ENCODE data around the gene NOPCHAP1. TPM values are rescaled to one million over a fixed set of nuclear protein-coding genes. Genes with fewer than 3 reads are reported as not detected.

NOPCHAP1 gene
- total RNA-seq, 1 donor from 2014 or later: 31.9 TPM

- no peak for TF ChIP-seq CTCF (IDR thresholded peaks at IDR 0.05)
- Histone ChIP-seq H3K4me3 (peak overlapping the region in 1 of 2 donors; percentile 88), H3K9me3 (no peaks in the 10 kb centered on the region), H3K27me3 (no peaks in the 10 kb centered on the region), H3K4me1 (peaks cover 0 to 11% of the 10 kb centered on the region in 2 donors), H3K27ac (peak overlapping the region; percentile 92 to 96), H3K36me3 (no peaks in the 10 kb centered on the region)
- intact Hi-C loops (cut with DNase I): no loop called here
- DNase-seq (ENCODE audit: low spot score in 2 of 2): no peak
Measured at GRCh38 chr12:104960464-104960863, 25.7 kb upstream of the NOPCHAP1 start.

- intact Hi-C loops (cut with DNase I): no loop called here
- Histone ChIP-seq H3K27me3 (no peaks in the 10 kb centered on the region), H3K9me3 (no peaks in the 10 kb centered on the region), H3K36me3 (no peaks in the 10 kb centered on the region), H3K27ac (no peak overlapping the region), H3K4me1 (peaks cover 0 to 11% of the 10 kb centered on the region in 2 donors), H3K4me3 (no peak overlapping the region)
- no peak for DNase-seq (ENCODE audit: low spot score in 2 of 2)
- TF ChIP-seq CTCF (IDR thresholded peaks at IDR 0.05): no peak
Measured at GRCh38 chr12:104963757-104964156, 22.4 kb upstream of the NOPCHAP1 start.

GRCh38 chr12:104964167-104964855 is 21.8 kb upstream of the NOPCHAP1 start:
- Histone ChIP-seq H3K9me3 (no peaks in the 10 kb centered on the region), H3K36me3 (no peaks in the 10 kb centered on the region), H3K4me1 (peaks cover 0 to 7% of the 10 kb centered on the region in 2 donors), H3K27me3 (no peaks in the 10 kb centered on the region), H3K27ac (no peak overlapping the region), H3K4me3 (no peak overlapping the region)
- no peak for DNase-seq (ENCODE audit: low spot score in 2 of 2)
- no peak for TF ChIP-seq CTCF (IDR thresholded peaks at IDR 0.05)
- intact Hi-C loops (cut with DNase I): no loop called here

GRCh38 chr12:104964856-104965205 is 21.3 kb upstream of the NOPCHAP1 start:
- intact Hi-C loops (cut with DNase I): no loop called here
- TF ChIP-seq CTCF (IDR thresholded peaks at IDR 0.05): no peak

GRCh38 chr12:104966677-104967076 is 19.4 kb upstream of the NOPCHAP1 start:
- Histone ChIP-seq H3K4me1 (peaks cover 0 to 2% of the 10 kb centered on the region in 2 donors), H3K9me3 (no peaks in the 10 kb centered on the region), H3K27ac (no peak overlapping the region), H3K27me3 (no peaks in the 10 kb centered on the region), H3K36me3 (no peaks in the 10 kb centered on the region), H3K4me3 (no peak overlapping the region)
- TF ChIP-seq CTCF (IDR thresholded peaks at IDR 0.05): no peak
- intact Hi-C loops (cut with DNase I): no loop called here
- DNase-seq (ENCODE audit: low spot score in 2 of 2): no peak

More at GRCh38 chr12:104964856-104965205, 21.3 kb upstream of the NOPCHAP1 start:
- Histone ChIP-seq H3K27ac (no peak overlapping the region), H3K4me3 (no peak overlapping the region), H3K27me3 (no peaks in the 10 kb centered on the region), H3K9me3 (no peaks in the 10 kb centered on the region), H3K4me1 (peaks cover 0 to 5% of the 10 kb centered on the region in 2 donors), H3K36me3 (no peaks in the 10 kb centered on the region)
- DNase-seq (ENCODE audit: low spot score in 2 of 2): no peak

All from ascending aorta (tissue), 2 donors.